Activated CD4-positive, alpha-beta memory T cell treated with anti-CD3 and anti-CD28 coated beads, Interleukin-2, amount 10 ng/mL, durations not matched to agents 7 days and 5 days (primary cell): ENCODE data around the gene PAXX. TPM values are rescaled to one million over a fixed set of nuclear protein-coding genes. Genes with fewer than 3 reads are reported as not detected.

Source experiments
- CTCF ChIA-PET: fragments of 350-600 bp; sonication (Branson Sonifier 250); formaldehyde crosslinking; loops from one replicate; lab custom pipeline; 2021; ENCODE audit warnings: antibody characterized with exemption, inconsistent platforms; lab: Charles Lee
- POLR2A ChIA-PET: fragments of 350-600 bp; sonication (Branson Sonifier 250); formaldehyde crosslinking; loops from one replicate; lab custom pipeline; 2021; ENCODE audit warnings: antibody characterized with exemption; lab: Charles Lee
- DNase-seq: peaks from one replicate; pipeline ENCODE4 v3.0.0-alpha.2; 2020
- H3K27ac Mint-ChIP-seq: one replicate; pipeline ENCODE4 v1.8.0; 2021; ENCODE audit warnings: mild to moderate bottlenecking, mixed read lengths
- H3K27me3 Mint-ChIP-seq: one replicate; pipeline ENCODE4 v1.8.0; 2021; ENCODE audit warnings: mixed read lengths
- H3K36me3 Mint-ChIP-seq: one replicate; pipeline ENCODE4 v1.8.0; 2021; ENCODE audit warnings: low read depth, mixed read lengths
- H3K4me1 Mint-ChIP-seq: one replicate; pipeline ENCODE4 v1.8.0; 2021; ENCODE audit warnings: mixed read lengths
- H3K4me3 Mint-ChIP-seq: one replicate; pipeline ENCODE4 v1.8.0; 2021; ENCODE audit warnings: mild to moderate bottlenecking, mixed read lengths
- H3K9me3 Mint-ChIP-seq: one replicate; pipeline ENCODE4 v1.8.0; 2021; ENCODE audit warnings: mixed read lengths
- total RNA-seq, 2 experiments: library from RNA; stranded (reverse); gene quantifications; one replicate each; pipeline ENCODE4 v1.2.3, GENCODE V29; 2021

Gene PAXX
- total RNA-seq, 2 experiments from 2014 or later = 64.4 to 68.5 TPM

GRCh38 chr9:137037483-137037882 lies 45.3 kb downstream of the PAXX start:
- H3K4me3 Mint-ChIP-seq = no peak overlapping the region
- H3K27ac Mint-ChIP-seq = no peak overlapping the region
- no peaks in the 10 kb centered on the region for H3K9me3 Mint-ChIP-seq
- peaks cover 3% of the 10 kb centered on the region for H3K36me3 Mint-ChIP-seq
- CTCF ChIA-PET = interaction anchor here (1.2 to 9.9 kb wide), 4 partner anchors 8 to 151 kb away, joined by 3 to 149 read pairs (median 8); partner anchors contain the start of genes C8G, FBXW5 and TRAF2
- peaks cover 30% of the 10 kb centered on the region for H3K4me1 Mint-ChIP-seq
- POLR2A ChIA-PET = interaction anchor here (0.9 to 1.3 kb wide), 3 partner anchors 9 to 44 kb away, joined by 3 to 5 read pairs (median 5); partner anchors contain the start of gene ABCA2
- DNase-seq = no peak
- no peaks in the 10 kb centered on the region for H3K27me3 Mint-ChIP-seq

DNA sequence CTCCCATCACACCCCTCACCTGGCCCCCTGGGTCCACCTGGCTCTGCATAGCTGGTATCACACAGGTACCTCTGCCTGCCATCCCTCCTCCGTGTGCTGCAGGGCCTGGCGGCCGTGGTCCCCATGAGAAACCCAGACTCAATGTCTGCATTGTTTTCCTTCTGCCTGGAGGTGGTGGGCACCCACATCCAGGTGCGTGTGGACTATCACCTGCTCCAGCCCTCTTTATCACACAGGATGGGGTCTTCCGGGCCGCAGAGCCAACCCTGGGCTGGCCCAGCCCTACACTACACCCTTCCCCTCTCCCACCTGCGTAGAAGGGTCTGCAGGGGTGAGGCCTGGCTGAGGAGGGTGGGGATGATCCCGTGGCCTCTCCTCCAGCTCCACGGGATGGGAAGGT lies 46.7 kb downstream of the PAXX start:
- H3K4me1 Mint-ChIP-seq = peaks cover 20% of the 10 kb centered on the region
- H3K27me3 Mint-ChIP-seq = no peaks in the 10 kb centered on the region
- ChIA-PET POLR2A (interaction anchor here (1.2 kb wide), 1 partner anchor 29 kb away, joined by 5 read pairs; no protein-coding TSS in a partner anchor), CTCF (interaction anchor here (3.1 kb wide), 1 partner anchor 10 kb away, joined by 12 read pairs; no protein-coding TSS in a partner anchor)
- peaks cover 3% of the 10 kb centered on the region for H3K36me3 Mint-ChIP-seq
- no peak overlapping the region for H3K4me3 Mint-ChIP-seq
- H3K27ac Mint-ChIP-seq = no peak overlapping the region
- no peaks in the 10 kb centered on the region for H3K9me3 Mint-ChIP-seq
- no peak for DNase-seq

DNA sequence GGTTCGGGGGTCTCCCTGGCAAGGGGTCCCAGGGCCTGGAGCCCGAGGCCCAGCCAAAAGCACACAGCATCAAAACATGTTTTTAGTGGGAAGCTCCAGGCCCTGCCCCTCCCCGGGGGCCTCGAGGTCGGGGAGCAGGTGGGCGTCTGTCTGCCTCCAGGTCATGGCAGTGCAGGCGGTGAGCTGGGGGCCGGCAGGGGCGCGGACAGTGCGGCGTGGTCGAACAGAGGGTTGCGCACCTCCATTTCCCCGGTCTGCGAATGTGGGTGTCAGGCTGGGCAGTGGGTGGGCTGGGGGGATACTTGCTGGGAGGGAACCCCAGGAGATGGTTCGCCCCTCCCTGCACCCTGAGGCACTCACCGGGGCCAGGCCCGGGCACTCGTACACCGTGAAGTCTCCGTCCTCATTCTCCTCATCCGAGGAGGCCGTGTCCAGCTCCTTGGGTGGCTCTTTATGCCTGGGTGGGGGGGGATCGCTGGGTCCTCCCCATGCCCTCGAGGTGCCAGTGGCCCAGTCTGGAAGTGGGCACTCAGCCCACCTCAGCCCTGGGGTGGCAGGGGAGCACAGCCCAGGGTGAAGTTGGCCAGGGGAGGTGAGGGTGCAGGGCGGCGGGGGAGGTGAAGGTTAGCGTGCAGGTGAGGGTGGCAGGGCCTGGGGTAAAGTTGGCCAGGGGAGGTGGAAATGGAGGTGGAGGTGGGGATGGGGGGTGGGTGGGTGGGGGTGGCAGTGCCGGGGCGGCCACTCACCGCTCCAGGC lies 47.6 kb downstream of the PAXX start:
- peaks cover 23% of the 10 kb centered on the region for H3K4me1 Mint-ChIP-seq
- CTCF ChIA-PET = interaction anchor here (3.1 kb wide), 1 partner anchor 11 kb away, joined by 12 read pairs; no protein-coding TSS in a partner anchor
- no peak overlapping the region for H3K27ac Mint-ChIP-seq
- no peaks in the 10 kb centered on the region for H3K9me3 Mint-ChIP-seq
- POLR2A ChIA-PET = no interaction called here
- no peak overlapping the region for H3K4me3 Mint-ChIP-seq
- no peak for DNase-seq
- H3K27me3 Mint-ChIP-seq = peaks cover 2% of the 10 kb centered on the region
- peaks cover 3% of the 10 kb centered on the region for H3K36me3 Mint-ChIP-seq

DNA sequence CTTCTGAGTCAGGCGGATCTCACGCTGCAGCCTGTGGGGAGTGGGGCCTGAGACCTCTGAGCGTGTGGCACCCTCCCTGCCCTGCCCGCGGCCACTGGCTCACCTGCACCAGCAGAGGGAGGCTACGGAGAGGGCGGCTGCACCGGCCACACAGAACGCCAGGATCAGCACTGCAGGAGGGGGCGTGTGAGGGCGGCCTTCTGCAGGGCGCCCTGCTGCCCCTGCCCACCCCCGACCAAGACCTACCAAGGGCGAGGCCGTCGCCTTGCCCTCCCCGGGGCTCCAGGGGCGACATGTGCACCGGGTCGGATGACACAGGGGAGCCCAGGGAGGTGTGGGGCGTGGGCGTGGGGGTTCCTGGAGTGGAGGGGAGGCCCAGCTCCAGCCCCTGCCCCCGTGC lies 48.3 kb downstream of the PAXX start:
- ChIA-PET POLR2A (no interaction called here), CTCF (no interaction called here)
- Mint-ChIP-seq H3K27ac (no peak overlapping the region), H3K4me1 (peaks cover 19% of the 10 kb centered on the region), H3K36me3 (peaks cover 3% of the 10 kb centered on the region), H3K9me3 (no peaks in the 10 kb centered on the region), H3K4me3 (no peak overlapping the region), H3K27me3 (peaks cover 6% of the 10 kb centered on the region)
- DNase-seq = no peak

DNA sequence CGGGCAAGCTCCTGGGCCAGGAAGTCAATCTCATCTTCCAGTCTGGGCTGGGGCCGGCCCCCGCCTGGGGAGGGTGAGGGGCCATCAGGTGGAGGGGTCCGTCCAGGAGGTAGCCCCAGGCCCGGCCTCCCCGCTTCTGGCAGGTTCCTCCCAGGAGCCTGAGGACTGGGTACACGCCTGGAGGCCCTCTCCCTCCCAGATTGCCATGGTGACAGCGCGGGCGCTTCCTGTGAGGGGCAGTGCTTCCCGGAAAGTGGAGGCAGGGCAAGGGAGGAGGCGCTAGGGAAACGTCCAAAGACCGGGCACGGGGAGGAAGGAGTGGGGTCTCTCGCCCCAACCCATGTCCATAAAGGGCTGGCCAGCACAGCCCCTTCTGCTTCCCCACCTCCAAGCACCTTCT lies 48.9 kb downstream of the PAXX start:
- Mint-ChIP-seq H3K9me3 (no peaks in the 10 kb centered on the region), H3K36me3 (peaks cover 3% of the 10 kb centered on the region), H3K4me1 (peaks cover 19% of the 10 kb centered on the region), H3K4me3 (no peak overlapping the region), H3K27me3 (peaks cover 6% of the 10 kb centered on the region), H3K27ac (no peak overlapping the region)
- CTCF ChIA-PET = no interaction called here
- POLR2A ChIA-PET = no interaction called here
- DNase-seq = no peak

DNA sequence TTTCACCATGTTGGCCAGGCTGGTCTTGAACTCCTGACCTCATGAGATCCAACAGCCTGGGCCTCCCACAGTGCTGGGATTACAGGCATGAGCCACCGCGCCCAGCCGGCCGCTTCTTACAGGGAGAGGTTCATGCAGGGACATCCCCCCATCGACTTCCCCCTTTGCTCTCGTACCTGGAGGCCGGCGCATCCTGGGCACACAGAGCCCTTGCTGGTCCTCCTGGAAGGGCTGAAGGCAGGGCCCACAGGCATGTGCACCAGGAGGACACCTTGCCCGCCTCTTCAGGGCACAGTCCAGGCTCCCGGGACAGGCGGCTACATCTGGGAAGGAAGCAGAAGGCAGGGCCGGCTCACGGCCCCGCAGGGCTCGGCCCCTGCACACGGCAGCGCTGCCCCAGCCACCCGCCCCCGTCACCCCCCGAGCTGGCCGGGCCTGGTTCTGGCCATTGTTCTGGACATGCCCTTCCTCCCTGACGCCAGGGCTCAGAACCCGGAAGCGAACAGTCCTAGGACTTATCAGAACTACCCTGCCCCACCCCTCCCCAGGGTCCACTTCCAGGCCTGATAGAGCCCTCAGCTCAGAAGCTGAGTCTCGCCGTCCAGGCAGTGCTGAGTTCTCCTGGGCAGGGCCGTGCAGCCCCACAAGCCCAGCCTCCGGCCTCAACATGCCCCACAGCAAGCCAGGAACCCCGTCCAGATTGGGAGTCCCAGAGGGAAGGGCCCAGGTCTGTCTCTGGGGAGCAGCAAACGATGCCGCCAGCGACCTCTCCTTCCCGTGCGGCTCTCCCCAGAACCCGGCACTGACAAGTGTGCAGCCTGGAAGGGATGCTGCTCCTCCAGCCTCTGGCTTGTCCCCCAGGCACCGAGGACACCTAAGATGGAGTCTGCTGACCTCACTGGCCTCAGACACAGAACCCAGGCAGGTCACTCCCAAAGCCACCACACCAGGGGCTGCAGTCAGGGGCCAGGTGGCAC lies 50.8 kb downstream of the PAXX start:
- POLR2A ChIA-PET = interaction anchor here (2.2 kb wide), 1 partner anchor 9 kb away, joined by 12 read pairs; no protein-coding TSS in a partner anchor

More for the DNA sequence above, 50.8 kb downstream of the PAXX start:
- no peak overlapping the region for H3K27ac Mint-ChIP-seq
- H3K4me3 Mint-ChIP-seq = no peak overlapping the region
- CTCF ChIA-PET = interaction anchor here (2.3 to 2.5 kb wide), 2 partner anchors 8 to 14 kb away, joined by 17 to 18 read pairs; partner anchors contain the start of gene ABCA2
- H3K4me1 Mint-ChIP-seq = peaks cover 23% of the 10 kb centered on the region
- H3K36me3 Mint-ChIP-seq = no peaks in the 10 kb centered on the region
- H3K9me3 Mint-ChIP-seq = no peaks in the 10 kb centered on the region
- peaks cover 22% of the 10 kb centered on the region for H3K27me3 Mint-ChIP-seq
- DNase-seq = no peak

Other genes starting within 250 kb of the PAXX start
- not detected for gene LCN10, start 249.5 kb upstream of the PAXX start, total RNA-seq
- gene LCN6, start 243.9 kb upstream of the PAXX start, total RNA-seq = under 1 TPM in 1 of 2 experiments, not detected in 1; 0.40 TPM
- not detected for gene LCN8, start 234.2 kb upstream of the PAXX start, total RNA-seq
- not detected for gene LCN15, start 227.9 kb upstream of the PAXX start, total RNA-seq
- gene TMEM141, start 201.1 kb upstream of the PAXX start, total RNA-seq = 10 to 100 TPM; 39.6 to 42.9 TPM
- gene CCDC183, start 196.1 kb upstream of the PAXX start, total RNA-seq = 1 to 10 TPM in 1 of 2 experiments, under 1 TPM in 1; 0.96 to 1.4 TPM
- 10 to 100 TPM; 96.0 to 96.2 TPM for gene RABL6, start 184.5 kb upstream of the PAXX start, total RNA-seq
- 1 to 10 TPM; 8.7 TPM for gene AJM1, start 149.9 kb upstream of the PAXX start, total RNA-seq
- 10 to 100 TPM; 82.3 to 85.4 TPM for gene PHPT1, start 143.0 kb upstream of the PAXX start, total RNA-seq
- gene MAMDC4, start 140.1 kb upstream of the PAXX start, total RNA-seq = 10 to 100 TPM; 12.5 to 13.6 TPM
- gene EDF1, start 126.1 kb upstream of the PAXX start, total RNA-seq = 100 to 1,000 TPM; 301 to 316 TPM
- 10 to 100 TPM; 43.6 to 45.7 TPM for gene TRAF2, start 105.9 kb upstream of the PAXX start, total RNA-seq
- gene FBXW5, start 47.7 kb upstream of the PAXX start, total RNA-seq = 100 to 1,000 TPM; 118 to 119 TPM
- gene C8G, start 47.2 kb upstream of the PAXX start, total RNA-seq = 1 to 10 TPM; 1.5 to 3.2 TPM
- 1 to 10 TPM; 2.5 to 2.9 TPM for gene LCN12, start 40.1 kb upstream of the PAXX start, total RNA-seq
- gene PTGDS, start 14.9 kb upstream of the PAXX start, total RNA-seq = 10 to 100 TPM; 44.2 to 45.4 TPM
- 1 to 10 TPM in 1 of 2 experiments, under 1 TPM in 1; 0.98 to 1.0 TPM for gene LCNL1, start 9.4 kb upstream of the PAXX start, total RNA-seq
- 1 to 10 TPM; 3.7 to 4.9 TPM for gene CLIC3, start 4.1 kb downstream of the PAXX start, total RNA-seq
- gene ABCA2, start 35.8 kb downstream of the PAXX start, total RNA-seq = 10 to 100 TPM; 55.5 to 65.9 TPM
- 10 to 100 TPM in 1 of 2 experiments, 1 to 10 TPM in 1; 9.9 to 10.4 TPM for gene FUT7, start 39.7 kb downstream of the PAXX start, total RNA-seq
- 10 to 100 TPM; 82.8 to 89.2 TPM for gene NPDC1, start 53.8 kb downstream of the PAXX start, total RNA-seq
- gene ENTPD2, start 61.6 kb downstream of the PAXX start, total RNA-seq = under 1 TPM; 0.15 to 0.40 TPM
- 10 to 100 TPM; 26.8 to 27.0 TPM for gene SAPCD2, start 78.1 kb downstream of the PAXX start, total RNA-seq
- gene UAP1L1, start 85.1 kb downstream of the PAXX start, total RNA-seq = 10 to 100 TPM; 20.2 to 21.9 TPM
- gene MAN1B1, start 94.6 kb downstream of the PAXX start, total RNA-seq = 10 to 100 TPM; 51.4 to 51.9 TPM
- 100 to 1,000 TPM; 253 to 257 TPM for gene DPP7, start 122.3 kb downstream of the PAXX start, total RNA-seq
- gene GRIN1, start 146.7 kb downstream of the PAXX start, total RNA-seq = under 1 TPM; 0.40 to 0.43 TPM
- gene LRRC26, start 177.6 kb downstream of the PAXX start, total RNA-seq = not detected
- not detected for gene TMEM210, start 179.6 kb downstream of the PAXX start, total RNA-seq
- gene ANAPC2, start 196.1 kb downstream of the PAXX start, total RNA-seq = 10 to 100 TPM; 53.3 to 57.8 TPM
- gene SSNA1, start 196.3 kb downstream of the PAXX start, total RNA-seq = 10 to 100 TPM; 70.0 to 76.3 TPM
- gene TPRN, start 208.3 kb downstream of the PAXX start, total RNA-seq = 1 to 10 TPM; 8.5 to 9.4 TPM
- gene TMEM203, start 213.2 kb downstream of the PAXX start, total RNA-seq = 10 to 100 TPM; 28.9 to 29.2 TPM
- gene NDOR1, start 213.3 kb downstream of the PAXX start, total RNA-seq = 10 to 100 TPM; 27.7 to 30.0 TPM
- 1 to 10 TPM; 2.2 to 2.5 TPM for gene RNF208, start 229.8 kb downstream of the PAXX start, total RNA-seq
- under 1 TPM; 0.86 to 0.93 TPM for gene CYSRT1, start 232.8 kb downstream of the PAXX start, total RNA-seq
- gene RNF224, start 235.1 kb downstream of the PAXX start, total RNA-seq = under 1 TPM in 1 of 2 experiments, not detected in 1; 0.20 TPM
- not detected for gene SLC34A3, start 238.5 kb downstream of the PAXX start, total RNA-seq
- gene TUBB4B, start 248.9 kb downstream of the PAXX start, total RNA-seq = 100 to 1,000 TPM; 314 to 319 TPM